ENCODE data around the gene SUCO. TPM values are rescaled to one million over a fixed set of nuclear protein-coding genes. Genes with fewer than 3 reads are reported as not detected.
"Not testable (repeated sequence)": the region's sequence is repeated elsewhere in the genome, so short reads cannot be mapped to it uniquely, and the experiment has no call there.

SUCO gene
- polyA plus RNA-seq, 4 donors, result 48.2 to 71.1 (median 64.5) TPM

- no peak for DNase-seq (ENCODE audit: low read depth in 4 of 4, low spot score in 3 of 4)
Measured at GRCh38 chr1:172605641-172606040, 72.7 kb downstream of the SUCO start.

GRCh38 chr1:172607145-172607544 lies 74.2 kb downstream of the SUCO start:
- DNase-seq (ENCODE audit: low read depth in 4 of 4, low spot score in 3 of 4), result no peak

GRCh38 chr1:172608098-172608601 lies 75.2 kb downstream of the SUCO start:
- no peak for DNase-seq (ENCODE audit: low read depth in 4 of 4, low spot score in 3 of 4)

DNA sequence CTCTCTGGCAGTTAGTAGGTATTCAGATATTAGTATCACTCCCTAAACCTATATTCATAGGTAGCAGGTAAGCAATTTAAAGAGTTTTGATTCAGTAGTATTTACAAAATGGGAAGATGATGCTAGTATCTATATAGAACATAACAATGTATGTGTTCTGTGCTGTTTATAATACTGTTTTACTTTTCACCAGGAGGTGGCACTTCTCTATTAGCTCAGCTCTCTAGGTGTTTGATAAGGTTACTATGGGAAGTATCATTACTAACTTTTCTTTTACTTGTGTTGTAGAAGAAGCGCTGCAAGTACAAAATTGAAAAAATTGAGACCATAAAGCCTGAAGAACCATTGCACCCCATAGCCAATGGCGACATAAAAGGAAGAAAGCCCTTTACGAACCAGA lies 76.6 kb downstream of the SUCO start:
- DNase-seq (ENCODE audit: low read depth in 4 of 4, low spot score in 3 of 4), result no peak

GRCh38 chr1:172612478-172612877 lies 79.5 kb downstream of the SUCO start:
- DNase-seq (ENCODE audit: low read depth in 4 of 4, low spot score in 3 of 4), result no peak

DNA sequence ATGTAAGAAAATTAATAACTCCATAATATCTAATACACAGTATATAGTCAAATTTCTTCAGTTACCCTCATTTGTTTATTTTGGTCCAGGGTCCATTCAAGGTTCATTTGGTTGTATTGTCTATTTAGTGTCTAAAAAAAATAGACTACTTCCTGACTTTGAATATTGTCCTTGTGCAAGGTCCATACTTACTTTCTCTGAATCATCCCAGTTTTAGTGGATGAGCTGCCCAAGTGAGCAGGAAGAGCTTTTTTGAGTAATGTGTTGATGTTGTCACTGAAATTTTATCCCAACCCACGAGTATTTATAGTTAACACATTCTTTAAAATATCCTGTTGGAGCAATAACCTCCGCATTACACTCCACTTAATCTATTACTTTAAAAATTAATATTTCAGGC lies 80.3 kb downstream of the SUCO start:
- DNase-seq (ENCODE audit: low read depth in 4 of 4, low spot score in 3 of 4), result no peak

DNA sequence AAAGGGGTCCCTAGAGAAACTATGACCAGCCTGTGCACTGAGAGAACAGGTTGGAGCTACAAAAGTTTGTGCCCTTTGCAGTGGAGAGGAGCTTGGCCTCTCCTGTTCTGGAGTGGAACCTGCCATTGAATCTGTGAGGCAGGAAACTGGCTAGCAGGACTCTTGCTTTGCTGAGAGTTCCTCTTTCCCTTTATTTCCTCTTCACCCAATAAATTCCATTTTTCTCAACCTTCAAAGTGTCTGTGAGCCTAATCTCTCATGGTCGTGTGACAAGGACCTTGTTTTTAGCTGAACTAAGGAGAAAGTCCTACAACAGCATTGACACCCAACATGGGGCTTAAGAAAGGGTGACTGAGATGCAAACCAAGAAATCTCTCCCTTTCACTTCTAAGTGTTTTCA lies 83.2 kb downstream of the SUCO start:
- no peak for DNase-seq (ENCODE audit: low read depth in 4 of 4, low spot score in 3 of 4)

- no peak for DNase-seq (ENCODE audit: low read depth in 4 of 4, low spot score in 3 of 4)
Measured at GRCh38 chr1:172616636-172617035, 83.7 kb downstream of the SUCO start.

- DNase-seq (ENCODE audit: low read depth in 4 of 4, low spot score in 3 of 4), result not testable (repeated sequence)
Measured at GRCh38 chr1:172620603-172621002, 87.7 kb downstream of the SUCO start.

DNA sequence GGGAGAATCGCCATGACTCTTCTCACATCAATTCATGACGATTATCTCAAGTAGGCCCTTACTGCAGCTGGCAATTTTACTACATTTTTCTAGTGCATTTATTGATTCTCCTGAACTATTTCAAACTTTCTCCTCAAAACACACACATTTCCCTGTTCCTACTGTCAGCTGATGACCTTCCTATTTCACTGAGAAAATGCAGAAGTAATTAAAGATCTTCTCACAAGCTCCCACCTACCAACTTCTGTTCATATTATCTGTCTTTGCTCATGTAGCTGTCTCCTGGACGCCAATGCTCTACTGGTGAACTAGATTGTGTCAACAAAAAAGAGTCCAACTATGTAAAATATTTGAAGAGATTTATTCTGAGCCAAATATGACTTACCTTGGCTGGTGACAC lies 89.6 kb downstream of the SUCO start:
- DNase-seq (ENCODE audit: low read depth in 4 of 4, low spot score in 3 of 4), result no peak

DNA sequence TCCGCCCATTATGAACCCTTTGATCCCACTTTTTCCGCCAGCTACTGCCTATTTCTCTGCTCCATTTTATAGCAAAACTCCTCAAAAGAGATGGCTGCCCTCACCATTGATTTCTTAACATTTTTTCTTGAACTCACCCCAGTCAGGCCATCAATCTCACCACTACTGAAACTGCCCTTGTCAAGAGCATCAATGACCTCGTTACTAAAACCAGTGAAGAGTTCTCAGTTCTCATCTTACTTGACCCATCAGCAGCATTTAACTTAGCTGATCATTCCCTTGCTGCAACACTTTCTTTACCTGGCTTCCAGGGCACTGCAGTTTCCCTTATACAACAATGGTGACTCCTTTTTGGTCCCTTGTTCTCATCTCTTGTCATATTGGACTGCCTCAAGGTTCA lies 90.8 kb downstream of the SUCO start:
- DNase-seq (ENCODE audit: low read depth in 4 of 4, low spot score in 3 of 4), result no peak

DNA sequence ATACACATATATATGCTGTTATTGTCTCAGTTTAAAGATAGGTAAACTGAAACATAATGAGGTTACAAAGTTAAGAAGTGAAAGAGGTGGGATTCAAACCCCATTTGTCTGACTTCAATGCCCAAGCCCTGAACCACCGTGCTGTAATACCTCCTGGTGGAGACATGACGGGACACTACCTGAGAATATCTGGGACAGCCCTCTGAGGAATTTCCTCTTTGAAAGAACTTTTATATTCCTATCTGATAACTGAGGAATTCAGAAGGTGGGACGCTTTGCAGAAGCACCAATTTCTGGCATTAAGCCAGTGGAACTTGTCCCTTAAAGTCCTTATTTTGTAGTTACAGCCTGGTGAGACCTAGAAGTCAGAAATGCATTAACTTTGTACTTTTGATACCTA lies 93.9 kb downstream of the SUCO start:
- DNase-seq (ENCODE audit: low read depth in 4 of 4, low spot score in 3 of 4), result no peak

- DNase-seq (ENCODE audit: low read depth in 4 of 4, low spot score in 3 of 4), result no peak
Measured at GRCh38 chr1:172627702-172628101, 94.8 kb downstream of the SUCO start.

DNA sequence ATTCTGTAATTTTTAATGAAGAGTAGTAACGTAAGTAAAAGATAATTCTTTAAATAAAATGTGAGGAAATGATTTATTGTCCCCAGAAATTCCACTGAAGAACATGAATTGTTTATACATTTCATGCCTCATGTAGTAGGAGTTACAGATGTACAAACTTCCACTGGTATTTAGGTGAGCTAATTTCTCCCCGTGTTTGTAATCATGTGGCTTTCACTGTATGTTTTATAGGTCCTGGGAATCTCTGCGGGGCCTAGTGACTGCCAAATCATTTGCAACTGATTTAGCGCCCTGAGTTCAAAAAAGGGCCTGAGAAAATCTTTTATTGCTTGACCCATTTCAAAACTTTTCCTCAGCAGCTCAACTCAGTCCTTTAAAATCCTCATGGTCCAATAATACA lies 95.5 kb downstream of the SUCO start:
- no peak for DNase-seq (ENCODE audit: low read depth in 4 of 4, low spot score in 3 of 4)

DNA sequence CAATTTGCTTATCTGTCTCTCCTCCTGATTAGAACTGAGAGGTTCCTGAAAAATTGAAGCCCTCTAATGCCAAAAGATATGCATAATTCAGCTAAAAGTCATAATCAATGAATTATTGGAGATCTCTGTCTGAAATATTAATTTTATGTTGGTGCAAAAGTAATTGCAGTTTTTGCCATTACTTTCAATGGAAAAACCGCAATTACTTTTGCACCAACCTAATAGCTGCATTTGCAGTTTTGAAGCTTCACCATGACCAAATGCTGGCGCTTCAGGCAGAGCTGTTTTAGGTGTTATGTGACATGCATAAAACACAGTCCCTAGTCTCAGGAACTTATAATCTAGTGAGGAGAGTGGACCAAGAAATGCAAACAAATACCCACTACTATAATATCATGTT lies 96.2 kb downstream of the SUCO start:
- no peak for DNase-seq (ENCODE audit: low read depth in 4 of 4, low spot score in 3 of 4)

- no peak for DNase-seq (ENCODE audit: low read depth in 4 of 4, low spot score in 3 of 4)
Measured at GRCh38 chr1:172629638-172630037, 96.7 kb downstream of the SUCO start.

GRCh38 chr1:172630056-172630818 lies 97.3 kb downstream of the SUCO start:
- DNase-seq (ENCODE audit: low read depth in 4 of 4, low spot score in 3 of 4), result no peak

- no peak for DNase-seq (ENCODE audit: low read depth in 4 of 4, low spot score in 3 of 4)
Measured at GRCh38 chr1:172630868-172631267, 97.9 kb downstream of the SUCO start.

- DNase-seq (ENCODE audit: low read depth in 4 of 4, low spot score in 3 of 4), result no peak
Measured at GRCh38 chr1:172637522-172637921, 104.6 kb downstream of the SUCO start.

DNA sequence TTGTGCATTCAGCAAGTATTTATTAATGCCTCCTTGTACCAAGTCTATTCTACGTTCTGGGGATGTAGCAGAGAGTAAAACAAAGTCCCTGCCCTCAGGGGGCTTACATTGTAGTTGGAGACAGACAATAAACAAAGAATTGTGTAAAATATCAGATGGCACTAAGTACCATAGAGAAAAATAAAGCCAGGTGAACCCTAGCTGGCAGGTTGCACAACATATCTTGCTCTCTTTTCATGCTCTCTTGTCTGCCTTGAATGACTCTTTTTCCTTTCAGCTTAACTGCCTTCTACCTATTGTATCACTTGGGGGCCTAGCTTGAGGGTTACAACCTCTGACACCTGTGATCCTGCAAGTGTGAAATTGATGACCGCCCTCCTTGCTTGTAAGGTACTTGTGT lies 105.3 kb downstream of the SUCO start:
- DNase-seq (ENCODE audit: low read depth in 4 of 4, low spot score in 3 of 4), result no peak

- DNase-seq (ENCODE audit: low read depth in 4 of 4, low spot score in 3 of 4), result no peak
Measured at GRCh38 chr1:172638885-172639831, 106.2 kb downstream of the SUCO start.

DNA sequence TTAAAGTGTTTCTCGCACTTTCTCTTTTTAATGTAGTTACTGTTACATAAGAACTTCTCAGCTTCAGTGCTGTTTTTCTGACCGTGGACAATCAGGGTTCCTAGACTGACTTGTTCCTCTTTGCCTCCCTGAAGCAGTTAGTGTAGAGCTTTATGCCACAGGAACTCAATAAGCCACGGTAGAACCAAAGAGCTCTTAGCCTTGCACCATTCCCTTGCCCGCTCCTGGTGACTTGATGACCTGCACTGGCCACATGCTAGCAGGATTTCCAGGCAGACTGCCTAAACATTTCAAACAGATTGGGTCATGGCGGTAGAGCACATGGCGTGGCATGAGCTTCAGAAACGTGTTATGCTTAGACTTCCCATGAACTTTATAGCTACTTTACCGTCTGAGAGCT lies 107.2 kb downstream of the SUCO start:
- no peak for DNase-seq (ENCODE audit: low read depth in 4 of 4, low spot score in 3 of 4)

Measured in left renal pelvis (tissue), 4 donors.